ENCODE measurements around the gene CCDC157.
"Not testable (repeated sequence)": the region's sequence is repeated elsewhere in the genome, so short reads cannot be mapped to it uniquely, and the experiment has no call there.

CCDC157 gene

GRCh38 chr22:30326706-30327362, 30.0 kb upstream of the CCDC157 start, which contains the start of gene TBC1D10A:
Gene TBC1D10A, minus strand, starts transcription at chr22:30326941. Its CDS starts 60 bp downstream, at chr22:30326881.
- FAIRE-seq: peak; percentile 95
- TF ChIP-seq TAF1 (IDR thresholded peaks at IDR 0.05; ENCODE audit: borderline replicate concordance, low read depth, low read length) (peak; percentile 49; the same call in 1 of the 2 replicates), POLR2A (IDR thresholded peaks at IDR 0.05; ENCODE audit: low read depth, low read length) (peak; percentile 73; the same call in 1 of the 2 replicates), POLR2AphosphoS5 (IDR thresholded peaks at IDR 0.05; ENCODE audit: low read depth, low read length) (peak; percentile 80)
- DNase-seq (ENCODE audit: insufficient read length): peak; percentile 100

GRCh38 chr22:30327864-30328345, 28.9 kb upstream of the CCDC157 start:
- TF ChIP-seq POLR2A (IDR thresholded peaks at IDR 0.05; ENCODE audit: low read depth, low read length) (no peak), TAF1 (IDR thresholded peaks at IDR 0.05; ENCODE audit: borderline replicate concordance, low read depth, low read length) (no peak), POLR2AphosphoS5 (IDR thresholded peaks at IDR 0.05; ENCODE audit: low read depth, low read length) (no peak)
- no peak for DNase-seq (ENCODE audit: insufficient read length)
- FAIRE-seq: no peak

- no peak for DNase-seq (ENCODE audit: insufficient read length)
- no peak for TF ChIP-seq POLR2A (IDR thresholded peaks at IDR 0.05; ENCODE audit: low read depth, low read length)
- no peak for TF ChIP-seq TAF1 (IDR thresholded peaks at IDR 0.05; ENCODE audit: borderline replicate concordance, low read depth, low read length)
- no peak for TF ChIP-seq POLR2AphosphoS5 (IDR thresholded peaks at IDR 0.05; ENCODE audit: low read depth, low read length)
- no peak for FAIRE-seq
Observed at GRCh38 chr22:30328466-30329049, 28.2 kb upstream of the CCDC157 start.

- FAIRE-seq (no peak), DNase-seq (ENCODE audit: insufficient read length) (no peak)
- TF ChIP-seq POLR2AphosphoS5 (IDR thresholded peaks at IDR 0.05; ENCODE audit: low read depth, low read length) (peak; percentile 14; the same call in 1 of the 2 replicates), POLR2A (IDR thresholded peaks at IDR 0.05; ENCODE audit: low read depth, low read length) (no peak)
Observed at GRCh38 chr22:30332551-30332950, 24.3 kb upstream of the CCDC157 start.

- TF ChIP-seq POLR2AphosphoS5 (IDR thresholded peaks at IDR 0.05; ENCODE audit: low read depth, low read length) (no peak; the same call in 1 of the 2 replicates), POLR2A (IDR thresholded peaks at IDR 0.05; ENCODE audit: low read depth, low read length) (0 out of 2 replicates have a peak, but pooled peaks have one; percentile 2)
- FAIRE-seq (no peak), DNase-seq (ENCODE audit: insufficient read length) (no peak)
Observed at GRCh38 chr22:30332994-30333706, 23.7 kb upstream of the CCDC157 start.

- TF ChIP-seq POLR2A (IDR thresholded peaks at IDR 0.05; ENCODE audit: low read depth, low read length) (no peak), TAF1 (IDR thresholded peaks at IDR 0.05; ENCODE audit: borderline replicate concordance, low read depth, low read length) (no peak), POLR2AphosphoS5 (IDR thresholded peaks at IDR 0.05; ENCODE audit: low read depth, low read length) (no peak)
- no peak for FAIRE-seq
- no peak for DNase-seq (ENCODE audit: insufficient read length)
Observed at GRCh38 chr22:30333707-30334087, 23.1 kb upstream of the CCDC157 start.

GRCh38 chr22:30334646-30335045, 22.2 kb upstream of the CCDC157 start:
- TF ChIP-seq TAF1 (IDR thresholded peaks at IDR 0.05; ENCODE audit: borderline replicate concordance, low read depth, low read length) (no peak), POLR2AphosphoS5 (IDR thresholded peaks at IDR 0.05; ENCODE audit: low read depth, low read length) (no peak), POLR2A (IDR thresholded peaks at IDR 0.05; ENCODE audit: low read depth, low read length) (no peak)
- DNase-seq (ENCODE audit: insufficient read length): no peak
- FAIRE-seq: no peak

GRCh38 chr22:30335236-30335635, 21.6 kb upstream of the CCDC157 start:
- TF ChIP-seq POLR2A (IDR thresholded peaks at IDR 0.05; ENCODE audit: low read depth, low read length) (no peak), TAF1 (IDR thresholded peaks at IDR 0.05; ENCODE audit: borderline replicate concordance, low read depth, low read length) (no peak), POLR2AphosphoS5 (IDR thresholded peaks at IDR 0.05; ENCODE audit: low read depth, low read length) (no peak)
- FAIRE-seq (no peak), DNase-seq (ENCODE audit: insufficient read length) (no peak)

- no peak for FAIRE-seq
- DNase-seq (ENCODE audit: insufficient read length): no peak
- no peak for TF ChIP-seq TAF1 (IDR thresholded peaks at IDR 0.05; ENCODE audit: borderline replicate concordance, low read depth, low read length)
- no peak for TF ChIP-seq POLR2A (IDR thresholded peaks at IDR 0.05; ENCODE audit: low read depth, low read length)
- no peak for TF ChIP-seq POLR2AphosphoS5 (IDR thresholded peaks at IDR 0.05; ENCODE audit: low read depth, low read length)
Observed at GRCh38 chr22:30336752-30337460, 19.9 kb upstream of the CCDC157 start.

- TF ChIP-seq TAF1 (IDR thresholded peaks at IDR 0.05; ENCODE audit: borderline replicate concordance, low read depth, low read length) (no peak), POLR2A (IDR thresholded peaks at IDR 0.05; ENCODE audit: low read depth, low read length) (no peak)
- FAIRE-seq: no peak
- DNase-seq (ENCODE audit: insufficient read length): no peak
Observed at GRCh38 chr22:30337461-30337778, 19.4 kb upstream of the CCDC157 start.

- not testable (repeated sequence) for FAIRE-seq; DNase-seq (ENCODE audit: insufficient read length)
Observed at GRCh38 chr22:30338341-30338740, 18.5 kb upstream of the CCDC157 start.
